Lower lobe of right lung (tissue), 2 donors: Measurements from ENCODE around the gene EVL. TPM values are rescaled to one million over a fixed set of nuclear protein-coding genes. Genes with fewer than 3 reads are reported as not detected.
A peak's percentile ranks its signal among the peaks of the same experiment; 100 is the strongest.

Experiments used
- ATAC-seq, 2 donors: fragments of 200-7000 bp; cut with Tn5 transposase; one replicate each; pipeline ENCODE4 v1.9.1; 2020 to 2022; ENCODE audit warnings: mild to moderate bottlenecking in 2 of 2, moderate library complexity in 2 of 2
- DNase-seq: peaks from one replicate; pipeline ENCODE4 v3.0.0-alpha.2; 2020
- H3K27ac ChIP-seq: fragments of 200-600 bp; one replicate; pipeline ENCODE4 v1.8.0; 2022
- H3K27me3 ChIP-seq: fragments of 200-600 bp; one replicate; pipeline ENCODE4 v1.8.0; 2022; ENCODE audit warnings: low read depth
- H3K36me3 ChIP-seq: fragments of 200-600 bp; one replicate; pipeline ENCODE4 v1.8.0; 2022; ENCODE audit warnings: mild to moderate bottlenecking
- H3K4me1 ChIP-seq: fragments of 200-600 bp; one replicate; pipeline ENCODE4 v1.8.0; 2022
- H3K4me3 ChIP-seq: fragments of 200-600 bp; one replicate; pipeline ENCODE4 v1.8.0; 2022; ENCODE audit warnings: mild to moderate bottlenecking
- H3K9me3 ChIP-seq: fragments of 200-600 bp; one replicate; pipeline ENCODE4 v1.8.0; 2022
- intact Hi-C: fragments of 100-400 bp; cut with DNase I; formaldehyde crosslinking; loops from one replicate; pipeline ENCODE4 v1.11.0; 2022
- total RNA-seq: library from RNA; stranded (reverse); fragmentation: NEBNext Ultra II Directional; extraction: Animal tissue kit (Norgen Biotek cat#: 25700); gene quantifications from one replicate; pipeline ENCODE4 v1.2.1, GENCODE V29; 2021
- TF ChIP-seq, protein P1 (sequence below): fragments of 200-600 bp; IDR thresholded peaks from one replicate; pipeline ENCODE4 v1.8.0; 2022; ENCODE audit warnings: antibody characterized with exemption, mild to moderate bottlenecking
- donor health status: DM: no; HTN: yes; CAD: no; lungs with severe emphysema.

EVL gene
- total RNA-seq, 1 donor from 2014 or later = 226 TPM

GRCh38 chr14:100077441-100077840 is 12.2 kb downstream of the EVL start:
- Histone ChIP-seq H3K27me3 (no peaks in the 10 kb centered on the region), H3K27ac (no peak overlapping the region), H3K36me3 (no peaks in the 10 kb centered on the region), H3K4me1 (peaks cover 75% of the 10 kb centered on the region), H3K9me3 (no peaks in the 10 kb centered on the region), H3K4me3 (no peak overlapping the region)
- DNase-seq (no peak), ATAC-seq (no peak)
- intact Hi-C loops = no loop called here
- TF ChIP-seq, protein P1, sequence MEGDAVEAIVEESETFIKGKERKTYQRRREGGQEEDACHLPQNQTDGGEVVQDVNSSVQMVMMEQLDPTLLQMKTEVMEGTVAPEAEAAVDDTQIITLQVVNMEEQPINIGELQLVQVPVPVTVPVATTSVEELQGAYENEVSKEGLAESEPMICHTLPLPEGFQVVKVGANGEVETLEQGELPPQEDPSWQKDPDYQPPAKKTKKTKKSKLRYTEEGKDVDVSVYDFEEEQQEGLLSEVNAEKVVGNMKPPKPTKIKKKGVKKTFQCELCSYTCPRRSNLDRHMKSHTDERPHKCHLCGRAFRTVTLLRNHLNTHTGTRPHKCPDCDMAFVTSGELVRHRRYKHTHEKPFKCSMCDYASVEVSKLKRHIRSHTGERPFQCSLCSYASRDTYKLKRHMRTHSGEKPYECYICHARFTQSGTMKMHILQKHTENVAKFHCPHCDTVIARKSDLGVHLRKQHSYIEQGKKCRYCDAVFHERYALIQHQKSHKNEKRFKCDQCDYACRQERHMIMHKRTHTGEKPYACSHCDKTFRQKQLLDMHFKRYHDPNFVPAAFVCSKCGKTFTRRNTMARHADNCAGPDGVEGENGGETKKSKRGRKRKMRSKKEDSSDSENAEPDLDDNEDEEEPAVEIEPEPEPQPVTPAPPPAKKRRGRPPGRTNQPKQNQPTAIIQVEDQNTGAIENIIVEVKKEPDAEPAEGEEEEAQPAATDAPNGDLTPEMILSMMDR = no peak

- peak in 1 of 2 donors; percentile 11 for ATAC-seq
- H3K9me3 ChIP-seq = no peaks in the 10 kb centered on the region
- peaks cover 66% of the 10 kb centered on the region for H3K4me1 ChIP-seq
- no peaks in the 10 kb centered on the region for H3K36me3 ChIP-seq
- H3K27ac ChIP-seq = peak overlapping the region; percentile 50
- H3K4me3 ChIP-seq = no peak overlapping the region
- TF ChIP-seq, protein P1 = no peak
- intact Hi-C loops = no loop called here
- no peaks in the 10 kb centered on the region for H3K27me3 ChIP-seq
- no peak for DNase-seq
Measured at GRCh38 chr14:100078216-100078803, 13.1 kb downstream of the EVL start.

GRCh38 chr14:100078997-100079725 is 13.9 kb downstream of the EVL start:
- DNase-seq (no peak), ATAC-seq (peak; percentile 23 to 41)
- H3K4me1 ChIP-seq = peaks cover 58% of the 10 kb centered on the region
- no peaks in the 10 kb centered on the region for H3K27me3 ChIP-seq
- peaks cover under 1% of the 10 kb centered on the region for H3K36me3 ChIP-seq
- intact Hi-C loops = no loop called here
- peak overlapping the region; percentile 50 for H3K27ac ChIP-seq
- no peak overlapping the region for H3K4me3 ChIP-seq
- no peaks in the 10 kb centered on the region for H3K9me3 ChIP-seq
- TF ChIP-seq, protein P1 = no peak

GRCh38 chr14:100079726-100080005 is 14.4 kb downstream of the EVL start:
- Histone ChIP-seq H3K36me3 (peaks cover 6% of the 10 kb centered on the region), H3K27me3 (no peaks in the 10 kb centered on the region), H3K4me1 (peaks cover 53% of the 10 kb centered on the region), H3K9me3 (no peaks in the 10 kb centered on the region), H3K4me3 (no peak overlapping the region), H3K27ac (peak overlapping the region; percentile 42)
- TF ChIP-seq, protein P1 = no peak
- intact Hi-C loops = no loop called here
- DNase-seq (no peak), ATAC-seq (no peak)

DNA sequence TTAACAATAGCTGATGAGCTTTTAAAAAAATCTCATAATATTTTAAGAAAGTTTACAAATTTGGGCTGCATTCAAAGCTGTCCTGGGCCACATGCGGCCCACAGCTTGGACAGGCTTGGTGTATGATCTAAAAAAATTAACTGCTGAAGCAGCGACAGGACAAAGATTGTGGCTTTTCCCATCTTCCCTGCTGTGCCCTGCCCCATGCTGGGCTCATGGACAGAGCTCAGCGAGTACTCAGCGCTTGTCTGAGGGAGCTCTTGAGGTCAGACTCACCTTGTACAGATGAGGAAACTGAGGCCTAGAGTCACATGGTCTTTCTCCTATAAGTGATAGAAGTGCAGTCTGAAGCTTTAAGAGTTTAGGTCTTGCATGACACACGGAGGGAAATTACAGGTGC is 15.0 kb downstream of the EVL start:
- no peak for DNase-seq
- intact Hi-C loops = no loop called here

More for the DNA sequence above, 15.0 kb downstream of the EVL start:
- ATAC-seq = no peak
- Histone ChIP-seq H3K36me3 (peaks cover 11% of the 10 kb centered on the region), H3K4me3 (no peak overlapping the region), H3K27ac (no peak overlapping the region), H3K4me1 (peaks cover 47% of the 10 kb centered on the region), H3K9me3 (no peaks in the 10 kb centered on the region), H3K27me3 (no peaks in the 10 kb centered on the region)
- TF ChIP-seq, protein P1 = no peak
